CMK (cell line): Measurements from ENCODE around the gene POU2F3.

ENCODE experiments used
- DNase-seq: peaks from one replicate; pipeline ENCODE4 v3.0.0-alpha.2; 2010; ENCODE audit warnings: low read depth

POU2F3 gene

DNA sequence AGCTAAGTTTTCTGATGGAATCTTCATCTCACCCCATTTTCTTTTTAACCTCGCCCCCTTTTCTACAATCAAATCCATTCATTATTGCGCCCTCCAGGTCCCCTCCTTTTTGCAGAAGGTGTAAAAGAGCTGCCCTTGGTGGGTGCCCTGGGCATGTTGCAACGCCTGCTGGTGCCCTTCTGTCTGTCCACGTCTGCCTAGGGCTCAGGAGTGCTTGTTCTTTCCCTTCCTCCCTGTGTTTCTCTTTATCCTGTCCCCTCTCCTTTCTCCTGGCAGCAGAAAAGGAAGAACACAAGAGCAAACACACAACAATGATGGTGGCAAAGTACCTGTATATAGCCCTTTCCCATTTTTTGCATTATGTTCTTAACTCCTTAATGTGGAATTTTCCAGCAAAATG lies 79.0 kb downstream of the POU2F3 start:
- DNase-seq = no peak

DNA sequence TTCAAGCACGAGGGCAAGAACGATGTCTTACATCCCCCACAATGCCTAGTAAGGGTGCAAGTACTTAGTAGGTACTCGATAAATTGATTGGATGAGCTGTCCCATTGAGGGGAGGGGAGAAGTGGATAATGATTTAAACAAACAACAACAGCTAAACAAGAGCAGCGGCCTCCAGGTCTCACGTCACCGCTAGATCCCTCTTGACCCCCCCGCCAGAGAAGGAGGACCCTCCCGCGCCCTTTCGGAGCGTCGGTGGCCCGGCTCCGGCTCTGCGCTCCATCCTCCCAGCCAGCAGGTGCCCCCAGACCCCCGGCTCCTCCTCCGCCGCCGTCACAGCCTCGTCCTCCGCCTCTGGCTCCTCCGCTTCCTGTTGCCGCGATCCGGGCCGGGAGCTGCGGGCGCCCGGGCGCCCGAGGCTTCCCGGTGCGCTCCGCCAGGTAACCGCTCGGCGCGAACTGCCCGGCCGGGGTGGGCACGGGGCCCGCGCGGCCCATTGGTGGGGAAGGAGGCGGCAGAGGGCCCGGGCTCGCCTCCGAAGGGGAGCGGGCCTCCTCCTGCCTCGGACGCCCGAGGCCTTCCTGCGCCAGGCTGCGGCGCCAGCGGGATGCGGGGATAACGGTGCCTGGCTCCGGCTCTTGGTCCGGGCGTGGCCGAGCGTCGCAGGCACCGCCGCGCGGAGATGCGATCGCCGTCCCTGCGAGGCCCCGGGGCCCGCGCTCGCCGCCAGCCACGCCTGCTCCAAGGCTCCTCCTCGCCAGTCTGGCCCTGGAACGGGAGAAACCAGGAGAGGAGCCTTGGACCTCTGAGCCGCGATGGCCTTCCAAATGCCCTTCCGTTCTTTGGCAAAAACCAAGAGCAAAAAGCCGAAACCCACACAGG lies 85.2 kb downstream of the POU2F3 start, which contains the start of gene TLCD5:
Gene TLCD5, plus strand, starts transcription at position 368 of the 879 bp plus-strand sequence. CDS start 2,143 bp downstream, outside the sequence.
- no peak for DNase-seq

DNA sequence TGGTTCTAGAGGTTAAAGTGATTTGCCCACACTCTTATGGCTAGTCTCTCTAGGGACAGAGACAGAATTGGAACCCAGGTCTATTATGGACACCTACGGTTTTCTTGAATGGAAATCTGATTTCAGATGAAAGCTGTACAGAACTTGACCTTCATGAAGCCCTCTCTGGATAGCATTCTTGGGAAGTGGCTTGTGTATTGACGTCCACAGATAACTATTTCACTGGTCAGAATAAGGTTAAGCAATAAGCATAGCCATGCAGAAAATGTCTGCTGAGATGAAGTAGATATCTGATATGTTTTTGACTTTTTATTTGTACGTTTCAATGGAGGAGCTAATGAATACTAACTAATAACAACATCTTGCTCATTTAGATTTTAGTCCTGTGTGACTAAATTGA lies 86.3 kb downstream of the POU2F3 start:
- DNase-seq = no peak

DNA sequence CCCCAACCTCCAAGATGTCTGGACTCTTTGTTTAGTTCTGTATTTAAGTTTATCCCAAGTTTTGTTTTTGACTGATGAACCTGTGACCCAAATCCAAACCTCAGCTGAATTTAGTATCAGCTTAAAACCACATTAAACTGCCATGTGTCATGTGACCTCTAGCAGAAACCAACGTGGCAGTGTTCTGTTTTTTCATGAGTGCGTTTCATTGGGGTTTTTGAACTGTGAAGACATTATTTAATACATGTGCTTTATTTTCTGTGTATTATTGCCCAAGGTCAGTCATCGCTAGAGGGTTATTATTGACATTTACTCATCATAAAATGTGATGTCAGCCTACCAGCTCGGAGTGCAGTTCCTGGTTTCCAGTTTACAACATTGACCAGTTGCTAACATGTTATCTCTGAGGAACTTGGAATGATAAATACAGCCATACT lies 86.9 kb downstream of the POU2F3 start:
- DNase-seq = no peak

DNA sequence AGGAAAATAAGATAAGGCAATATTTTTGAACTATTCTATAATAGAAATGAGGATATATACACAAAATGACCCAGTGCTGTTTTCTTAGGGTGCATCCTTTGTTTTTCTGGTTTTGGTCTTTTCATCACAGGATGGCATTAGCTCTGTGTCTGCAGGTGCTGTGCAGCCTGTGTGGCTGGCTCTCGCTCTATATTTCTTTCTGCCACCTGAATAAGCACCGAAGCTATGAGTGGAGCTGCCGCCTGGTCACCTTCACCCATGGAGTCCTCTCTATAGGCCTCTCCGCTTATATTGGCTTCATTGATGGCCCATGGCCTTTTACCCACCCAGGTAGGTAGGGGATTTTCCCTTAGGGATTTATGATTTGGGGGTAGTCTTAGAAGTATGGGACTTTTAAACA lies 87.4 kb downstream of the POU2F3 start:
- DNase-seq = no peak

DNA sequence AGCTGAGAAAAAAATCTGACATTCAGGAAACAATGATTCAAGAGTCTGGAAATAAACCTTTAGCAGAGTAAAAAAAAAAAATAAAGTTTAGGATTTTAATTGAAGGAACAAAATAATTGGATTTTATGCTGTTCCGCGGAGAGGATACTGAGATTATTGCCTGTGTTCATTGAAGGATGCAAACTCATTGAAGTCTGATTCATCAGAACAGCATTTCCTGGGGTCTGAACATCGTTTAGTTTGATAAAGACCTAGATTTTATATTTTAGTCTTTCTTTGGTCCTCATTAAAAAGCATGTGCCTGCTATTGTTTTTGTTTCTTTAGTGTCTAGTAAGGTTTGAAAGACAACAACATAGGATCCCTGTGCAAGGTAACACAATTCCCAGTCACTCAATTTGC lies 89.6 kb downstream of the POU2F3 start:
- no peak for DNase-seq

DNA sequence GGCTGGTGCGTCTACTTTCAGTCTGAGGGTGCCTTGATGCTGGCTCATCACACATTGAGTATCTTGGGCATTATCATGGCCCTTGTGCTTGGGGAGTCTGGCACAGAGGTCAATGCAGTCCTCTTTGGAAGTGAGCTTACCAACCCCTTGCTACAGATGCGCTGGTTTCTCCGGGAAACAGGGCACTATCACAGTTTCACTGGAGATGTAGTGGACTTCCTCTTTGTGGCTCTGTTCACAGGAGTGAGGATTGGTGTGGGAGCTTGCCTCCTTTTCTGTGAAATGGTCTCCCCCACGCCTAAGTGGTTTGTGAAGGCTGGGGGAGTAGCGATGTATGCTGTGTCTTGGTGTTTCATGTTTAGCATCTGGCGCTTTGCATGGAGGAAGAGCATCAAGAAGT lies 90.1 kb downstream of the POU2F3 start:
- DNase-seq = no peak

DNA sequence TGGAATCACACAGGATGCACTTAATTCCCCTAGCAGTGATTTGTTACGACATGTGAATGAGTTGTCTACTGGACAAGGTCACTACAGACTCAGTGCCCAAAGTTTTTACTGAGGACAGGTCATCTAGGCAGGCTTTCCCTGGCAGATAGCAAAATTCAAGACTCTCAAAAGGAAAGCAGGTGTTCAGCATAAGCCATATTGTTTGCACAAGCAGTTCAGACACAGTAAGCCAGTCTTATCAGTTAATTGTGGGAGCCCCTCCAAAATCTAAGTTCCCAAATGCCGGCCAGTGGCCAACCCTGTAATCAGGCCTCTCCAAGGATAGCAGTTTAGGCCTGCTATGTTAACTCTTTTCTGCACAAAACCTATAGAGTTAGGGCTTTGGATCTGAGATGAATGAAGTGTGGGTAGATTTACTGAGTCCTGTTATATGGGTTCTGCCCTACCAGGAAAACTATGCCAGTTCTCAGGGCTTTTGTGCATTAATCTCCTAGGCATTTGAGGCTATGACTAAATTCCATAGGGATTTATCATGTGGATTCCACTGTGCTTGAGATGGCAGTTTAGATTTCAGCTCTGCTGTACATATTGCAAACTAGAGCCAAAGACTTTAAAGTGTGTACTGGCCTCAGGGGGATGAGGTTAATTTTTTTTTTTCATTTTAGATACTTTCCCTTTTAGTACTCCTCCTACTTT lies 91.5 kb downstream of the POU2F3 start:
- DNase-seq = no peak

DNA sequence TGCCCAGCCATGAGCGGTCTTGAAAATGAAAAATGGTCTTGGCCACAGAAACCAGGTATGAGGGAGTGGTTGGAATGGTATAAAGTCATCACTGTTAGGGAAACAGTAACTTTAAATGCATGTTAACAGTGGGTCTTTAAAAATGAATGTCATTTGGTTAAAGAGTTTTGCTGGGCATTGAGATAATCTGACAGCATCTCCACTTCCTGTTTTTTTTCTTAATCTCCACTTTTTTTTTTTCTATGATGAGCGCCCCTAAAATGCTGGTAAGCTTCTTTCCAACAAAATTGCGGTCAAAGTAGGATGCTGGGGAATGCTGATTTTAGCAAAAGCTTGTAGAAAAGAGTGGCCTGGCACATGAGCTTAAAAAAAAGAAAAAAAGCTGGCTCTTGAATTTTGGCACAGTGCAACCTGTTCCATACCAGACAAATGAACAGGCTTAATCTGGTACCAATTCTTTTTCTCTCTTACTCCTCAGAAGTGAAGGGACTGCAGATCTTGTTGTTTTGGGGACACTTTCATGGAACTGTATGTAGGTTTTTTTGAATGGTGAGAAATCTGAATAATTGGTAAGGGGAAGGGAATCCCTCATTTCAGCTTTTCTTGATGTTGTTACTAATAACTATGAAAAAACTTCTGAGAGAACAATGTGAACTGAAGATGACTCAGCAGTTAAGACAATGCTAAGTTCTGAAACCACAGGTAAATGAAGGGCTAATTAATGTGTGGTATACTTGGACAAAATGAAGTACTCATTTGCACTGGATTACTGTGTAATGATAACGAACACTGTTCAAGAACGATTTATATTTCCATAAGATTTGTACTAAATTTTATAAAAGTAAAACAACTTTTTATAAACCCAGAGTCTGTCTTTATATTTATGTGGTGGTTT lies 93.1 kb downstream of the POU2F3 start:
- no peak for DNase-seq

DNA sequence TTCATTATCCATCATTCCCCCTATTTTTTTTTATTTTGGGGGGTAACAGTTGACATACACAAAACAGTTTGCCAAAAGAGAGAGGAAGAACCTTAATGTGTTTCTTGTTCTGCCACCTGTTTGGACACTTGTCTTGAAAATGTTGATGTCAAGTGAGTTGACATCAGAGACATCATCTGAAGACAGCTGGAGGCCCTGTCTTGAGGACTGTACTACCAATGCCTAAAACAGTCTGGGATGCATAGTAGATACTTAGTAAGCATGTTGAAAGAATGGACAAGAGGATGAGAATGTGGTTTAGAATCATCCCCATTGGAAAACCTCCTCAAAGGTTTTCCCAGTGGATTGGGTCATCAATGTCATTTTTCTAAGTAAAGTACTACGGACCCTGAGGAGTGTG lies 93.9 kb downstream of the POU2F3 start:
- DNase-seq = no peak

DNA sequence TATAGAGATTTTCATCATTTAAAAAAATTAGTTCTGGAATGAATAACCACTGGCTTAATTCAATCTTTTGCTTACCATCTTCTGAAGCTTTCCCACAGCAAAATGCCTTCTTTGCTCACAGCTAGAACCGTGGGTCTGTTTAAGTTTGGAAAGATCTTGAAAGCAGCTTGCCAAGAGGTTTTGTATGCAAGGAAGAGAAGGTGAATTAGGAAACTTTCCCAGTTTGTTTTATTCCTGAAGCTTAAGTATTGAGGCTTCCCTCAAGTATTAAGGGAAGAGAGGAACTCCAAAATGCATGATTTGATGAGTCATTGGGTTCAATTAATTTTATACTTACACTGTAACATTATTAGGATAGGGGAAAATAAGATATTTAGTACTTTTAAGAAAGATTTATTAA lies 94.4 kb downstream of the POU2F3 start:
- no peak for DNase-seq

DNA sequence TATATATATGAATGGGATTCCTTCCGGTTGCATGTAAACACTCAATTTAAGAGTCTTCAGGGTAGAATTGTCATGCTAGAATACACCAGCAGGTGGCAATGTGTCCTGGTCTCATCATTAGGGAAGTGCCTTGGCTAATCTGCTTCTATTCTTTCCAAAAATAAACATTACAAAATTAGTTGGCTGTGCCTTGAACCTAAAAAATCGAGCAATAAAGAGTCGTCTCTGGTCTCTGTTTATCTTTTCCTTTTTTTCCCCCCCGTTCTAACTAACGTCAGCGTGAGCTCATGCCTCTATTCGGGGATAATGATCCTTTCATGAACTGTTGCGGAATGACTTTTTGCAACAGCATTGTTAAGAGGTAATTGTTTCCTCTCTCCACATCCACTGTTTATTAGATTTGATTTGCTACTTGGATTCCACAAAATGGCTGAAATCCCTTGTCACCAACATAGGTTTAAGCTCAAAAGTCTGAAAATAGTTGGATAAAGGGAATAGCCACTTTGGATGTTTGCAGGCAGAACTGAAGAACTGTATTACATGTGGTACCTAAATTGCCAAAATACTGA lies 95.0 kb downstream of the POU2F3 start:
- peak; percentile 78 for DNase-seq

DNA sequence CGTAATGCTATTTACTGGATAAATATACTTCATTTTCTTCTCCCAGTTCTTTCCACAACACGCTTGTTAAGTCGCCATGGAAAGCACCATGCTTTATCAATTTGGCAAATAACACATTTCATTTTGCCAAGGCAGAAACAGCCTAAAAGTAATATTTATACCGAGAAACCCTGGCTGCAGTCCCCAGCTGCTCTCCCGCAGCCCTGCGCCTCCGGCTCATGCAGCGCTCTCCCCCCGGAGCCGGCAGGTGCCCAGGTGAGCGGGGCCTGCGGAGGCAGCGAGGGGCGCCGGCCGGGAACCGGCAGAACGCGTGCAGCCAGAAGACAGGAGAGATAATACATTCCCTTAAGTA lies 95.6 kb downstream of the POU2F3 start:
- no peak for DNase-seq

DNA sequence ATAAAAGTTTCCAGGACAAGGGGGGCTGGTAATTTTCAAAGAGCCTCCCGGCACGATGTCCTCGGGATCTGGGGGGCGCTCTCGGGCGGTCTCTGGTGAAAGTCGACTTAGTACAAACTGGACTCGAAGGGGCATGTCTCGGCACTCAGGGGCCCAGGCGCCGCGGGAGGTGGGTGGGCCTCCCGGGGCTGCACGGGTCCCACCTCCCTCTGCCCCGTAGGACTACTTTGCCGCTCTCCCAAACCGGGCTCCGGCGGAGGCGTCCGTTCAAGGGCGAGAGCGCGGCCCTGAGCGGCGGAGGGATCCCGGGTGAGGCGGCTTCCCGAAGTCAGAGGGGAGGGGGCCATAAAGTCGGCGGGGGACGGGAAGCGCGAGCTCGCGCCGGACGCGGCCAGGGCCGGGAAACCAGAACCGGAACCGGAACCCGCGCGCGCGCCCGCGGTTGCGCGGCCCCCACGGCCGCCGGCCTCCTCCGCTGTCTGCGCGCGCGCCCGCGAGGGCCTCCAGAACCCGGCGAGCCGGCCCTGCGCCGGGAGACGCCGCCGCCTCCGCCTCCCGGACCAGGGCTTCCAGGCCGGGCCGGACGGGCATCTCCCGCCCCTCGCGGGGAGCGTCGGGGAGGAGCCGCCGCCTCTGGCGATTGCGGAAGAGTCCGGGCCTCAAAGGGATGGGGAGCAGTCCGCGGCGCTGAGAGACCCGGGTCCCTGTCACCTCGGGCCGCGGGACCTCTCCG lies 96.1 kb downstream of the POU2F3 start, which contains the start of gene ARHGEF12:
Gene ARHGEF12, plus strand, starts transcription at position 506 of the 733 bp plus-strand sequence. CDS start 831 bp downstream, outside the sequence.
- DNase-seq = peak; percentile 94

DNA sequence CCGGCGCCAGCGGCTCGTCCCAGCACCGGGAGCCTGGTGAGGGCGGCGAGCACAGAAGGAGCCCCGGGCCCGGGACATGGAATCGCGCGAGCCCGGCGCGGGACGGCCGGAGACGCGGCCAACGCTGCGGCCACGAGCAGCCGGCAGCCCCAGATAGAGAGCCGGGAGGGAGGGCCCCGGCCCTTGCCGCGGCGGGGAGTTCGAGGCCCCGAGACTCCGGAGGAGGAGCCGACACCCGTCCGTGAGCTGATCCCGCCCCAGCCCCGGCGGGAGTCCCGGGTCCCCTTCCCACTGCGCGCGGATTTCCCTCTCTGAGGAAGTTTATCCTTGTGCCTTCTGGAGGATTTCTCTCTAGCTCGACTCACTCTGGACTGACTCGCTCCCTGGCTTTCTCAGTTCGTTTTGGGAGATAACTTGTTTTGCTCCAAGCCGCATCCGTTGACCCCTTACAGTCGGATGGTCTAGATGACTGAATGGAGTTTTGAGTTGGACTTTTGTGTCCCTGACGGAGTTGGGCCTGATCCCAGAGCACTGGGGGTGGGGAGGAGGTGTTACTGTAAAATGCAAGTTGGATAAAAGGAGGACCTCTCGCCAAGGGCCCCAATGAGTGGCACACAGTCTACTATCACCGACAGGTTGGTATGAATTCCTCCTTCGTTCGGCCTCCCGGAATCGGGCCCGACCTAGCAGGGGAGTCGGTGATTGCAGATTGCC lies 96.9 kb downstream of the POU2F3 start:
- no peak for DNase-seq

DNA sequence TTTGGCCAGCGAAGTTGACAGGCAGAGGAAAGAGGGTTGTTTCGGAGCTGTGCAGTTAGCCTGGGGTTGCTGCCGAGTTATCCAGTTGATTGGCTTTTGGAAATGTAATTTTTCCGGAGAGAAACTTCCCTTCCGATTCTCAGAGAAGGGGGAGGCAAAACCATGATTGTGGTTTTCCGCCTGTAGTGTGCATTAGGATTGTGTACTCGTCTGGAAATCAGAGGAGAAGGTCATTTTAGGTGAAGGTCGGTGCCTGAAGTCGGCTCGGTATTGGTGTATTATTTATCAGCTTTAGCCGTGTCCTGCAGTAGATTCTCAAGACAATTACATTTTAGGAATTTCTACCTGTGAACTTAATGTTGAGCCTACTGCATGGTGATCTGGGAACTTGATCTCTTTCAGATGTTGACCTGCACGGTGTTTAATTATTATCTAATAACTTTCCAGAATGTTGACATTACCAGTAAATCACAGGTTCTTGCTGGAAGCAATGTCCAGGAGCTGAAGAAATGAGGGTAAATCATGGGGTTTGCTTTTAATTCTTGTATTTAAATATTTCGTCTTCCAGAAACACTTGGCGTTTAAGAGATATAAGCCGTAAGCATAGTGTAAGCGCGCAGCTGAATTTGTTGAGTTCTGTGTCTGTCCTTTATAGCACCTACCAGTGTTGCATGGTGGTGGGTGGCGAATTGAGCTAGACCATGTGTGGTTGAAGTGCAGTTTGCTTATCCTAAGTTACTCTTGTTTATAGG lies 97.6 kb downstream of the POU2F3 start:
- DNase-seq = no peak

DNA sequence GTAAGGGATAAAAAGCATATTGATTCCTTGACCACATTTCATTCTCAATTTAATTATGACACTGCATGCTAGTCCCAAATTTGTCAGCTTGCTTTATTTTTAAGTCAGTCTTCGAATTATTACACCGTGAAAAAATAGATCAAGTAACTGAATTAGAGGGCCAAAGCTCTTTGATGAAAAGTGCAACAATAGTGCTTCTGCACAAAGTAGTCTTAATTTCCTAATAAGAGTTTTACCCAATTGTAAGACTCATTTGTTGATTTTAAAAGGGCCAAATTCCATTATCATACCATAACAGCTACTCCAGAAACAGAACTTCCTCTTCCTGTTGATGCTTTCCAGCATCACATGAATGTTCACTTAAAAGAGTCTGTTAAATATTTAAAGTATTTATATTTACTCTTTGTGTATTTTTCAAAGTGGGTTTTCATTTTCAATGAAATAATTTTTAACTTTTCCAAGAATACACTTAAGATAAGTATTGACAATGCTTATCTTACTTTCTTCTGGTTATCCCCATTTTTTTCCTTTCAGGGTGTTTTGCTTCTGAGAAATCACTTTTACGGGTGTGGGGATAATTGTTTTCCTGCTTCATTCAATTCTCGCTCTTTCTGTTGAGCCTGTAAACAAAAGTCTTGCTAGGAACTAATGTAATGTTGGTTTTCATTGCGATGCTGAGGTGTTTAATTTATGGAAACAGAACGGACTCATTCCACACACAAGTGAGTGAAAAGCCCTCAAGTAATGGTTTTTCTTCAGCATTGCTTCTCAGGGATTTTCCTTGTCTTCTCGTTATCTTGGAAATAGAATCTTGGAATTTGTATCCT lies 98.4 kb downstream of the POU2F3 start:
- no peak for DNase-seq

DNA sequence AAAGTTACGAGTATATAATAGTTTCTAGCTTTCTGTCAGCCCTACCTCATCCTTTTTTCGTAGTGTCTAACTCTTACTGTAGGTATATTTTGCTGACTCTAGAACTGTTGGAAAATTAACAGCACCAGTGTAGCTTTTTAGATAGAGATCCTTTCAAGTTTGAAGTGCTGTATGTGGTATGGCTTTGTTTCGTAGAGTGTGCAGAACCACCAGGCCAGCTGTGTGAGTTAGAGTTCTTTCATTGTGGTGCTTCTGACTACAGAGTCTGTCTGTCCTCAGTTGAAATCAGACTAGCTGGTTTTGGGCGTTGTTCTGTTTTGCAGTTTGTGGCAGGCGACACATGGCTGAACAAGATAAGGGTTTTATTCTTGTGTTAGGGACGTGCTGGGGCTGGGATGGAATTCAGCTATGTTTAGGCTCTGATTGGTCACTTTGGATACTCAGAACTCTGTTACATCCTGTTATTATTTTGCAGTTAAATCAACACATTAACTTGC lies 99.5 kb downstream of the POU2F3 start:
- peak; percentile 71 for DNase-seq

DNA sequence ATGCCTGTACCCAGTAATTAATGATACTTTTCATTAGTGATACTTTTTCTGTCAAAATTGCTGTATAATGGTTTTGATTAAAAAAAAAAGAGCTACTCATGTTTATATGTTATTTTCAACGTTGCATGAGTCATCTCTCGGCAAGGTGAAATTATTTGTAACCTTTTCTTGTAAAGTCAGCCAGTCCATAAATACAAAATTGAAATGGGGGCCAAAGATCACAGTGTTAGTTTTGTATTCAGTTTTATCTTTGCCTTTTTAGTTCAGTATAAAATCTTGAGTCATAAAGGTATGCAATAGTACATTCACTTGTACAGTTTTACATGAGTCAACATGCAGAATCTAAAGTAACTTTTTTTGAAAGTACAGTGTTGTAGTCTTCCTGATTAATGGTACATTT lies 100.6 kb downstream of the POU2F3 start:
- DNase-seq = no peak
